Activated effector memory CD4-positive, alpha-beta T cell treated with Interleukin-2 at 50 U/mL for 16 hours (primary cell): ENCODE results near the gene HBP1.

Experiments
- DNase-seq: peaks from one replicate; pipeline ENCODE4 v3.0.0-alpha.2; 2020

The HBP1 gene

GRCh38 chr7:107157091-107157490, 11.7 kb upstream of the HBP1 start:
- DNase-seq: no peak

DNA sequence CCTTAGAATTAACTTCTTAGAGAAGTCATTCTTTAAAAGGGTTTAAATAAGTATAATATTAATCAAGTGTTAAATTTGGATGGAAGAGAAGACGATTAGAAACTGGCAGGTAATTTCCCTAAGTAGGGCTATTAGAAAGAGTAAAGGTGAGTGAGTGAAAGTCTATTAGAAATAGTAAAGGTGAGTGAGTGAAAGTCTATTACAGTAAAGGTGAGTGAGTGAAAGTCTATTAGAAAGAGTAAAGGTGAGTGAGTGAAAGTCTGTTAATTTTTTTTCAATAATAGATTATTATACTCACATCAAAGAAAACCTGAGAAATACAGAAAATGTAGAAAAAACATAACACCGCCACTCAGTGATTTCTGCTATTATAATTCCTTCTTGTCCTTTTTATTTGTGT, 10.8 kb upstream of the HBP1 start:
- no peak for DNase-seq

DNA sequence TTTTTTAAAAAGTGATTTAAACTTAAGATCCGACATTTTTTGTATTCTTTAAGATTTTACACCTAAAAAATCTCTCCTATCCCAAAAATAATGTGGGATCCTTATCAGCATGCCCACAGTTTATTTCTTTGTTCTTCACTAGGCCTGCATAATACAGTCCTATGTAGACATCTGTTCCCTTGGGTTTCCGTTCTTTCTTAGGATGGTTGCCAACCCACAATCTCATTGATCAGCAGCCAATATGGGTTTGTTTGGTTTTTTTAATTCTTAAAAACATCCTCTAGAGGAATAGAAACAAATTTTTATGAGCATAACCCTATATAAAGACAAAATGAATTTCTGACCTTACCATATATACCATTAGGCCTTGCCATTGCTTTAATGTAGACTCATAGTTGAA, 8.4 kb upstream of the HBP1 start:
- DNase-seq: no peak

DNA sequence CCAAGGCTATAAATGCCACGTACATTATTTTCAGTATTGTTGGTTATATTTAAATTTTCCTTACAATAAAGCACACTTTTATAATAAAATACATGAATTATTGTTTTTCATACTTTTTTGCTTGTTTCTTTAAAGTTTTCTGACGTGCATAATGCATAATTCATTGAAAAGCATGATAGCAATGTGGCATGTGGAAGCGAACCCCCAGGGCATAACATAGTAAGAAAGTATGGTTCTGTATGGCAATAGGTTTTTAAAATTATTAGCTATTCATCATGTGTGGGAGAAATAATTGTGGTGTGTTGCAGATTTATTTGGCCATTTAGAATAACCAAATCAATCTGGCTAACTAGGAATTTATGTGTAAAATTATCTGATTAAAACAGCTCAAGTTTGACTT, 7.4 kb upstream of the HBP1 start:
- no peak for DNase-seq

DNA sequence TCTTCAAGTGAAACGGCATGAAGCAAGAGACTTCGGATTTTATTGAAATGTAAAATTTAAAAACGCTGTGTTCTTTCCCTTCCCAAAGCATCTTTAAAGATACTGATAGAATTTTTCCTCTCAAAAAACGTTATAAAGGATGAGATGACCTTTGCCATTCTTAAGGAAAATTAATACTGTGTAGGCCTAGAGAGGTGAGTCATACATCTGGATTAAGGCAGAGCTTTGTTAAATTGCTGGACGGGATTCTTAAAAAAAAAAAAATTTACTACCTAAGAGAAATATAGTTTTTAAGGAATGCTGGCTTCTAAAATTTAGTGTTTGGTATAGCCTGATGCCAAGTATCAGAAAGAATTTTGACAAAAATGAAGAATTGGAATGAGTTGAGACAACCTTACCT, 6.3 kb upstream of the HBP1 start:
- no peak for DNase-seq

GRCh38 chr7:107164092-107164491, 4.7 kb upstream of the HBP1 start:
- no peak for DNase-seq

GRCh38 chr7:107165341-107165740, 3.5 kb upstream of the HBP1 start:
- no peak for DNase-seq

DNA sequence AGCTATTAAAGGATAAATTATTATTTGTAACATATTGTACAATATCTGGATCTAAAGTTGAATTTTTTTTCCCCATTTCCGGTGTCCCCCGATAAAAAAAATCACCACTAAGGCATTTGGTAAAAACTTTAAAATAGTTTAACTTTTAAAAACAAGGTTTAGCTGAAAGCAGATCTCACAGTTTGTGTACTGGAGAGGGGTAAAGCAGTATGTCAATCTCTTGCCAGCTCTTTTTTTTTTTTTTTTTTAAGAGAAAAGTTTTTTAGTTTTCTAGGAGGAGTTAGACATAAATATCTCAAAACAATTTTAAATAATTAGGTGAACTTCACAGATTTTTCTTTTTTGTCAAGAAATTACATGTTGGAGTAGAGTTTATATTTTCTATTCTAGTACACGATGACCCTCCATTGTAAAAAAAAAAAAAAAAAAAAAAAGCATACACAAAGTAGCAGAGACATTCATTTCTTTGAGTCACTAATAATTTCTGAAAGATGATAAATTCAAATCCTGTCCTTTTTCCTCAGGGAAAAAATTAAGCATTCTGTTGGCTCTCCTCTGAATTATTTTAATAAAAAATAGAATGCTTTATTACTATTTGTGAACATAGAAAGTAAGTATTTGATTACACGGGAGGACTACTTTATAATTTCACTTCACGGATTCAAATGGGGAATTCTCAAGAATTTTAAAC, 1.9 kb upstream of the HBP1 start:
- DNase-seq: no peak

DNA sequence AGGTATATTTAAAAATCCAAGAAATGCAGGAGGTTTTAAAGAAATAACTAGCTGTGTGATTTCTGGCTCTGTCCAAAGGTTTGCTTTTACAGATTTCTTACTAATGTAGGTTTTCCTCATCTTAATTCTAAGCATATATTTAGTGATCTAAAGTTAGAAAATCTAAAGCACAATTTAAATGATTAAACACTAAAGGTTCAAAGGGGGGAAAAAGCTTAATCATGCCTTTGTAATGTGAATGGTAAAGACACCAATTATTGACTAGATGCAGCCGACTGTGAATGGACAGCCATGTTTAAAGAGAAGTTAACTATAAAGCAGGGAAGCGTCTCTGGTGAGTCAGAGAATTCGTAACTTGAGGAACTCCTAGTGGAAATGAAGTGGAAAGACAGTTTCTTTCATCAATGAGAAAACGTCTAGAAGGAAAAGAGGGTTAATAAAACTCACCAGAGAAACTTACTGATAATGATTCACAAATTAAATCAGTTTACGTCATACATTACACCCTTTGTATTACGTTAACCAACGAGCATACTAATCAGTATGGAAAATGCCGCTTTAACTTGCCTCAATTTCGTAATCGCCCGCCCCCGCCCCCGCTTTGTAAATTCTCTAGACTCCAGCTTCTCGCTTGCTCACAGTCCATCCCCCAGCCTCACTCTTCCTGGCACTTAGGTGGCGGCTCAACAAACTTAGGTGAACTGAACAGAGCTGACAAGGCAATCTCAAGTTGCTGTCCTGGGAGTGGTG, 1.1 kb upstream of the HBP1 start:
- DNase-seq: no peak

DNA sequence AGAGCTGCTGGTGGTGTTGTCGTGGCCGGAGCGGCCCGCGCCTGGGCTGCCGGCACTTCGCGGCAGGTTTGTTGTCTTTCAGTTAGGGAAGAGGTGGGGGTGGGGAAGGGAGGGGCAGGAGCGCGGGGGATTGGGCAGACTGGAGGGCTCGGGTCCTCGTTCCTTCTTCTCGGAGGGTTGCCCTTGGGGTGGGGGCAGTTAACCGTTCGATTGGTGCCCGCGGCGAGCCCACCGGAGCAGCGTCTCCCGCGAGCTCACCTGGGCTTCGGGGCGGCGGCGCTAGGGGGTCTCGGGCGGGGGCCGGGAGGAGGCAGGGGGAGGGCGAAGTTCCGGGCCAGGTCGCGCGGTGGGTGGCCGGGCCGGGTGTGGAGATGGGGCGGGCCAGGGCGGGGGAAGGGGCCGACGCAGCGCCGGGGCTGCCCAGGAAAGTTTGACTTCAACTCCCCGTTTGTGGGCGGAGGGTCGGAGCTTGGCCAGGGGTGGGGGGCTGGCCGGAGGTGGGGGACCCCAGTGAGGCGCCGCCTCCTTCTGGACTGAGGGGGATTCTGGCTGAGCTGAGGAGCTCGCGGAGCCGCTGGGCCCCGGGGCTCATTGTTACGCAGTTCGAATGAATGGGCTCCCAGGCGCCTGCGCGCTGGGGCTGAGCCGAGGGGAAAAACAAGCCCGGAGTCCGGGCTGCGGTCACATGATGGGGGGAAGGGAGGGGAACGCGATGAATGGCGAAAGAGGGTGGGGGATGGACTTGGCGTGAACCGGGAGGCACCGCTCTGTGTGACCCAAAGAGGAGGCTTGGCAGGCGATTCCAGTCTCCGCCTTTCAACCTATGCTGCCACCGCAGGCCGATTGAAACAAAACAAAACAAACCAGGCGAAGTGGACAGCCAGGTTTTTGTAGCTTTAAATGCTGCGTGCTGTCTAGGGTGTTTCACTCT, 582 bp downstream of the HBP1 start:
- peak; percentile 74 for DNase-seq

- no peak for DNase-seq
These were observed 1.5 kb downstream of the HBP1 start for GRCh38 chr7:107170051-107170915.

DNA sequence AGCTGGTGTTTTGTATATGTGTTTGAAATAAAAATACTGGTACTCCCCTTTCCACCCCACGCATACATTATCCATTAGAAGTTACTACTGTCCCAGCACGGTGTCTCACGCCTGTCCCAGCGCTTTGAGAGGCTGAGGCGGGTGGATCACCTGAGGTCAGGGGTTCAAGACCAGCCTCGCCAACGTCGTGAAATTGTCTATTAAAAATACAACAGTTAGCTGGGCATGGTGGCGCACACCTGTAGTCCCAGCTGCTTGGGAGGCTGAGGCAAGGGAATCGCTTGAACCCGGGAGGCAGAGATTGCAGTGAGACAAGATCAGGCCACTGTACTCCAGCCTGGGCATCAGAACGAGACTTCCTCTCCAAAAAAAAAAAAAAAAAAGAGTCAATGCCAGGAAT, 2.7 kb downstream of the HBP1 start:
- no peak for DNase-seq

DNA sequence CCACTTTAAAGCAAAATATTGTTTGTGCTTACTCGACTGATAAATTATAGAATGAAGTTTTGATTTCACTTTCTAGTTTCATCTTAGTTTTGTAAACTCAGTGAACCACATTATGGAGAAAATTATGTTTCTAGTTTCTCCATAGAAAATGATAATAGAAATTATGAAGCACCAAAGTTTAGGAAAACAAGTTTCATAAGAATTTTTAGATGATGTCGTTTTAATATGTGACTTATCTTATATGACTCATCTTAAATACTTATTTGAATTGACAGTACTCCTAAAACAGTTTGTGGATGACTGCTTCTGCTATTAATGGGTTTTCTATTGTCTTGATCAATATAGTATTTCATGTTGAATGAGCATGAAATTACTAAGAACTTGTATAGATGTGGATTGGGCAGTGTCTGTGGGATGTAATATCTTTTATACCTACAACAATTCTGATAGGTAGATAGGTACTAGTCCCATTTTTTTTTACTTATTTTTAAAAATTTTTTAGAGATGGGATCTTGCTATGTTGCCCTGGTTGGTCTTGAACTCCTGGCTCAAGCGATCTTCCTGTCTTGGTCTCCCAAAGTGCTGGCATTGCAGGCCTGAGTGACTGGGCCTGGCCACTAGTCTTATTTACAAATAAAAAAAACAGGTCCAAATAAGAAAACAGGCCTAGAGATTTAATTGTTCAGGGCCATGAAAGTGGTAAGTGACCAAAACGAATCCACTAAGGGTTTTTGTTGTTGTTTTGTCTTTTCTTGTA, 3.7 kb downstream of the HBP1 start:
- DNase-seq: no peak

GRCh38 chr7:107173191-107173590, 4.4 kb downstream of the HBP1 start:
- DNase-seq: no peak

GRCh38 chr7:107173691-107174406, 5.0 kb downstream of the HBP1 start:
- DNase-seq: no peak

DNA sequence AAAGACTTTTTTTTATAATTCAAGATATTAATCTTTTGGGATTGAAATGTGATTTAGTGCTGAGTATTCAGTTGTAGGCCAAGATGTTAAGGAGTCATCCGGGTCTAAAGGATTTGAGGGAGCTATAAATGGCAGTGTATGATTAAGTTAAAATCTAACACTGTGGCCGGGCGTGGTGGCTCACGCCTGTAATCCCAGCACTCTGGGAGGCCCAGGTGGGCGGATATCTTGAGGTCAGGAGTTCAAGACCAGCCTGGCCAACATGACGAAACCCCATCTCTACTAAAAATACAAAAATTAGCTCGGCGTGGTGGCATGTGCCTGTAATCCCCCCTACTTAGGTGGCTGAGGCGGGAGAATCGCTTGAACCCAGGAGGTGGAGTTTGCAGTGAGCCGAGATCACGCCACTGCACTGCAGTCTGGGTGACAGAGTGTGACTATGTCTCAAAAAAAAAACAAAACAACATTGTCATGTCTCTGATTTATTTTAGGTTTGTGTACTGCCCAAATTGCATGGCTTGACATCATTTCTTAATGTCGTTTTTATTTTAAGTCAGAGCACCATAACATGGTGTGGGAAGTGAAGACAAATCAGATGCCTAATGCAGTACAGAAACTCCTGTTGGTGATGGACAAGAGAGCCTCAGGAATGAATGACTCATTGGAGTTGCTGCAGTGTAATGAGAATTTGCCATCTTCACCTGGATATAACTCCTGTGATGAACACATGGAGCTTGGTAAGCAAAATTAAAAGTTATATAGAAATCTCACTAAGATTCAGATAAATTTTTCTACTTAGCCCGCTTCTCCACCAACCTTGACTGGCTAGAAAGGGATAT, 10.7 kb downstream of the HBP1 start:
- DNase-seq: no peak

- DNase-seq: no peak
These were observed 11.6 kb downstream of the HBP1 start for GRCh38 chr7:107180378-107180777.

- no peak for DNase-seq
These were observed 12.4 kb downstream of the HBP1 start for GRCh38 chr7:107181172-107181571.

- DNase-seq: no peak
These were observed 16.9 kb downstream of the HBP1 start for GRCh38 chr7:107185716-107186115.

- no peak for DNase-seq
These were observed 17.4 kb downstream of the HBP1 start for GRCh38 chr7:107186240-107186639.
